ENCODE data around the gene MYO5B.
"Not testable (repeated sequence)": the region's sequence is repeated elsewhere in the genome, so short reads cannot be mapped to it uniquely, and the experiment has no call there.

The MYO5B gene

GRCh38 chr18:49802623-49803022 is 392.3 kb downstream of the MYO5B start:
- DNase-seq (ENCODE audit: low read depth) = no peak
- no peak for TF ChIP-seq CTCF (conservative IDR thresholded peaks at IDR 0.05; ENCODE audit: control insufficient read depth, insufficient read depth, low read depth, low read length)
- no peak overlapping the region for H3K4me3 ChIP-seq (ENCODE audit: control insufficient read depth, low read depth, low read length)

- not testable (repeated sequence) for DNase-seq (ENCODE audit: low read depth); H3K4me3 ChIP-seq (ENCODE audit: control insufficient read depth, low read depth, low read length)
These were observed 394.5 kb downstream of the MYO5B start for GRCh38 chr18:49800491-49800890.

- DNase-seq (ENCODE audit: low read depth); H3K4me3 ChIP-seq (ENCODE audit: control insufficient read depth, low read depth, low read length): not testable (repeated sequence)
These were observed 395.1 kb downstream of the MYO5B start for GRCh38 chr18:49799806-49800205.

GRCh38 chr18:49798001-49798400 is 396.9 kb downstream of the MYO5B start:
- DNase-seq (ENCODE audit: low read depth) = no peak
- TF ChIP-seq CTCF (conservative IDR thresholded peaks at IDR 0.05; ENCODE audit: control insufficient read depth, insufficient read depth, low read depth, low read length) = no peak
- H3K4me3 ChIP-seq (ENCODE audit: control insufficient read depth, low read depth, low read length) = no peak overlapping the region

GRCh38 chr18:49795612-49796552 is 399.1 kb downstream of the MYO5B start:
- TF ChIP-seq CTCF (conservative IDR thresholded peaks at IDR 0.05; ENCODE audit: control insufficient read depth, insufficient read depth, low read depth, low read length) = no peak
- no peak overlapping the region for H3K4me3 ChIP-seq (ENCODE audit: control insufficient read depth, low read depth, low read length)
- no peak for DNase-seq (ENCODE audit: low read depth)

GRCh38 chr18:49794743-49795142 is 400.2 kb downstream of the MYO5B start:
- DNase-seq (ENCODE audit: low read depth) = no peak
- no peak for TF ChIP-seq CTCF (conservative IDR thresholded peaks at IDR 0.05; ENCODE audit: control insufficient read depth, insufficient read depth, low read depth, low read length)
- H3K4me3 ChIP-seq (ENCODE audit: control insufficient read depth, low read depth, low read length) = no peak overlapping the region

GRCh38 chr18:49789560-49790134 is 405.3 kb downstream of the MYO5B start:
- H3K4me3 ChIP-seq (ENCODE audit: control insufficient read depth, low read depth, low read length); DNase-seq (ENCODE audit: low read depth): not testable (repeated sequence)

GRCh38 chr18:49788327-49788898 is 406.5 kb downstream of the MYO5B start:
- no peak overlapping the region for H3K4me3 ChIP-seq (ENCODE audit: control insufficient read depth, low read depth, low read length)
- peak; percentile 47 for DNase-seq (ENCODE audit: low read depth)
- TF ChIP-seq CTCF (conservative IDR thresholded peaks at IDR 0.05; ENCODE audit: control insufficient read depth, insufficient read depth, low read depth, low read length) = no peak
